GM23338 (cell line): Measurements from ENCODE around the gene SLC28A1. TPM values are rescaled to one million over a fixed set of nuclear protein-coding genes. Genes with fewer than 3 reads are reported as not detected.

ENCODE experiments used
- ATAC-seq: fragments of 200-7000 bp; cut with Tn5 transposase; 3 replicates; pipeline ENCODE4 v1.9.1; 2020
- DNase-seq: peaks from one replicate; pipeline ENCODE4 v3.0.0-alpha.2; 2015; ENCODE audit warnings: low spot score
- H2AFZ ChIP-seq: fragments of 200-600 bp; sonication (generic); 2 replicates; pipeline ENCODE4 v1.8.0; 2016; ENCODE audit warnings: antibody characterized with exemption, mild to moderate bottlenecking, moderate library complexity
- H3F3A ChIP-seq: fragments of 200-600 bp; sonication (generic); replicated peaks from 2 replicates; pipeline ENCODE4 v1.8.0; 2017; ENCODE audit warnings: antibody characterized with exemption, mixed run types, low read depth
- H3K27ac ChIP-seq: fragments of 200-600 bp; sonication (generic); 2 replicates; pipeline ENCODE4 v1.6.1; 2016; ENCODE audit warnings: low read depth
- H3K27me3 ChIP-seq: fragments of 200-600 bp; sonication (generic); 2 replicates; pipeline ENCODE4 v1.8.0; 2016; ENCODE audit warnings: mild to moderate bottlenecking, mixed run types, moderate library complexity; ENCODE audit not compliant: insufficient read depth
- H3K36me3 ChIP-seq: fragments of 200-600 bp; sonication (generic); 2 replicates; pipeline ENCODE4 v1.8.0; 2016; ENCODE audit warnings: mild to moderate bottlenecking; ENCODE audit not compliant: insufficient read depth
- H3K4me1 ChIP-seq: fragments of 200-600 bp; sonication (generic); 2 replicates; pipeline ENCODE4 v1.8.0; 2016; ENCODE audit warnings: mild to moderate bottlenecking, moderate library complexity; ENCODE audit not compliant: insufficient read depth
- H3K4me2 ChIP-seq: fragments of 200-600 bp; sonication (generic); 2 replicates; pipeline ENCODE4 v1.7.1; 2017; ENCODE audit warnings: mixed run types
- H3K4me3 ChIP-seq: fragments of 200-600 bp; sonication (generic); 2 replicates; pipeline ENCODE4 v1.6.1; 2016; ENCODE audit warnings: mixed run types
- H3K79me2 ChIP-seq: fragments of 200-600 bp; sonication (generic); replicated peaks from 2 replicates; pipeline ENCODE4 v1.8.0; 2017; ENCODE audit warnings: mild to moderate bottlenecking; ENCODE audit not compliant: insufficient read depth
- H3K9me2 ChIP-seq: fragments of 200-600 bp; sonication (generic); 2 replicates; pipeline ENCODE4 v1.8.0; 2017; ENCODE audit not compliant: insufficient read depth
- H4K20me1 ChIP-seq: fragments of 200-600 bp; sonication (generic); replicated peaks from 2 replicates; pipeline ENCODE4 v1.8.0; 2017; ENCODE audit warnings: mild to moderate bottlenecking; ENCODE audit not compliant: insufficient read depth
- H3K27ac Mint-ChIP-seq: 2 replicates; pipeline ENCODE4 v1.8.0; 2020; ENCODE audit warnings: inconsistent platforms, mild to moderate bottlenecking, moderate library complexity, mixed read lengths
- H3K27me3 Mint-ChIP-seq: 3 replicates; pipeline ENCODE4 v1.8.0; 2022; ENCODE audit warnings: low read depth, mild to moderate bottlenecking, moderate library complexity, mixed read lengths, inconsistent platforms; ENCODE audit not compliant: insufficient read depth, poor library complexity
- H3K36me3 Mint-ChIP-seq: 3 replicates; pipeline ENCODE4 v1.8.0; 2021; ENCODE audit warnings: low read depth, mild to moderate bottlenecking, inconsistent platforms, moderate library complexity, mixed read lengths
- H3K4me1 Mint-ChIP-seq: 3 replicates; pipeline ENCODE4 v1.8.0; 2020; ENCODE audit warnings: mild to moderate bottlenecking, inconsistent platforms, mixed read lengths
- H3K4me3 Mint-ChIP-seq: 3 replicates; pipeline ENCODE4 v1.8.0; 2021; ENCODE audit warnings: moderate library complexity, mild to moderate bottlenecking, inconsistent platforms, mixed read lengths
- H3K9me3 Mint-ChIP-seq: 3 replicates; pipeline ENCODE4 v1.8.0; 2020; ENCODE audit warnings: moderate library complexity, mild to moderate bottlenecking, inconsistent platforms, mixed read lengths
- CREB1 ChIP-seq: fragments of 250-450 bp; sonication (Bioruptor Pico); IDR thresholded peaks from 2 replicates; pipeline ENCODE4 v1.5.0; 2020; ENCODE audit warnings: low read depth, mild to moderate bottlenecking, moderate library complexity
- EZH2 ChIP-seq: fragments of 200-600 bp; sonication (generic); IDR thresholded peaks from one replicate; pipeline ENCODE4 v1.8.0; 2017; ENCODE audit warnings: antibody characterized with exemption, mild to moderate bottlenecking, low read depth; ENCODE audit not compliant: unreplicated experiment
- EZH2phosphoT487 ChIP-seq: fragments of 200-600 bp; sonication (generic); IDR thresholded peaks from one replicate; pipeline ENCODE4 v1.8.1; 2018; ENCODE audit warnings: antibody characterized with exemption; ENCODE audit not compliant: unreplicated experiment
- JUNB ChIP-seq: IDR thresholded peaks from one replicate; pipeline ENCODE4 v1.6.1; 2016; ENCODE audit warnings: antibody characterized with exemption; ENCODE audit not compliant: unreplicated experiment
- NANOG ChIP-seq: IDR thresholded peaks from 2 replicates; pipeline ENCODE4 v1.6.1; 2016; ENCODE audit warnings: antibody characterized with exemption, borderline replicate concordance
- POLR2AphosphoS5 ChIP-seq: IDR thresholded peaks from 2 replicates; pipeline ENCODE4 v1.6.1; 2016; ENCODE audit warnings: antibody characterized with exemption, low read depth
- STAT1 ChIP-seq: IDR thresholded peaks from one replicate; pipeline ENCODE4 v1.6.1; 2016; ENCODE audit warnings: antibody characterized with exemption; ENCODE audit not compliant: unreplicated experiment
- ZNF114 ChIP-seq: fragments of 250-450 bp; sonication (Bioruptor Pico); IDR thresholded peaks from 2 replicates; pipeline ENCODE4 v1.5.0; 2020; ENCODE audit warnings: mild to moderate bottlenecking, moderate library complexity
- ZNF331 ChIP-seq: fragments of 250-450 bp; sonication (Bioruptor Pico); IDR thresholded peaks from 2 replicates; pipeline ENCODE4 v1.5.0; 2020; ENCODE audit warnings: low read depth, mild to moderate bottlenecking, moderate library complexity
- polyA plus RNA-seq: library from polyadenylated mRNA; unstranded; fragments of >200 nt; fragmentation: Nextera tagmentation; extraction: Ambion mirVana; gene quantifications from 2 replicates; pipeline ENCODE4 v1.2.1, GENCODE V29; 2016
- total RNA-seq: library from RNA; depleted of rRNA; stranded (reverse); fragments of >200 nt; shearing (Covaris generic); gene quantifications from 2 replicates; pipeline ENCODE4 v1.2.3, GENCODE V29; 2014
- TF ChIP-seq, protein P1 (sequence below): fragments of 250-450 bp; sonication (Bioruptor Pico); IDR thresholded peaks from 2 replicates; pipeline ENCODE4 v1.5.0; 2020; ENCODE audit warnings: mild to moderate bottlenecking, moderate library complexity
- TF ChIP-seq, protein P2 (sequence below), 2 experiments: fragments of 200-600 bp in 1 of 2; sonication (generic) in 1 of 2; conservative IDR thresholded peaks; 2 replicates each; pipeline versions ENCODE4 v1.5.1 to v1.6.1; 2016 to 2017; ENCODE audit warnings: antibody characterized with exemption in 2 of 2, low read depth in 2 of 2, mild to moderate bottlenecking in 2 of 2, moderate library complexity in 1 of 2
- TF ChIP-seq, protein P3 (sequence below): IDR thresholded peaks from 2 replicates; pipeline ENCODE4 v1.6.1; 2016; ENCODE audit warnings: antibody characterized with exemption
- TF ChIP-seq, protein P4 (sequence below): IDR thresholded peaks from one replicate; pipeline ENCODE4 v1.6.1; 2018; ENCODE audit warnings: antibody characterized with exemption; ENCODE audit not compliant: unreplicated experiment

The SLC28A1 gene
- total and polyA plus RNA-seq, 2 experiments from 2014 or later: not detected

DNA sequence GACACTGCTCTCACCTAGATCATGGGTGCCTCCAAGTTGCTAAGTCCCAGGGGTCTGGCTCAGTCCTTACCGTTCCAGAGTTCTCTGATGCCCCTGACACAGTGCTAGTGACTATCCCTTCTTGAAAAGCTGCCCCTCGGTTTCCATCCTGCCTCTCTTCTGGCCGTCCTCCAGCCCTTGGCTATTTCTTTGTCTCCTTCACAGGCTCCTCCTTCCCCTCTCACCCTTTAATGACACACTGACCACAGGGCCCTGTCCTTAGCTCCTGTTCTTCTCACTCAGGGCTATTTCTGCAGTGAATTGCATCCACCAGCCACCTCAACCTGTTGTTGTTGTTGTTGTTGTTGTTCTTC is 31.1 kb downstream of the SLC28A1 start:
- no peak for ATAC-seq
- H3K4me3 ChIP-seq: no peak overlapping the region
- H3K9me2 ChIP-seq: no peaks in the 10 kb centered on the region
- Mint-ChIP-seq H3K27ac (no peak overlapping the region), H3K36me3 (no peaks in the 10 kb centered on the region), H3K4me3 (no peak overlapping the region), H3K27me3 (peaks cover 2% of the 10 kb centered on the region), H3K4me1 (peaks cover 2% of the 10 kb centered on the region), H3K9me3 (no peaks in the 10 kb centered on the region)
- no peaks in the 10 kb centered on the region for H4K20me1 ChIP-seq
- TF ChIP-seq, protein P1, sequence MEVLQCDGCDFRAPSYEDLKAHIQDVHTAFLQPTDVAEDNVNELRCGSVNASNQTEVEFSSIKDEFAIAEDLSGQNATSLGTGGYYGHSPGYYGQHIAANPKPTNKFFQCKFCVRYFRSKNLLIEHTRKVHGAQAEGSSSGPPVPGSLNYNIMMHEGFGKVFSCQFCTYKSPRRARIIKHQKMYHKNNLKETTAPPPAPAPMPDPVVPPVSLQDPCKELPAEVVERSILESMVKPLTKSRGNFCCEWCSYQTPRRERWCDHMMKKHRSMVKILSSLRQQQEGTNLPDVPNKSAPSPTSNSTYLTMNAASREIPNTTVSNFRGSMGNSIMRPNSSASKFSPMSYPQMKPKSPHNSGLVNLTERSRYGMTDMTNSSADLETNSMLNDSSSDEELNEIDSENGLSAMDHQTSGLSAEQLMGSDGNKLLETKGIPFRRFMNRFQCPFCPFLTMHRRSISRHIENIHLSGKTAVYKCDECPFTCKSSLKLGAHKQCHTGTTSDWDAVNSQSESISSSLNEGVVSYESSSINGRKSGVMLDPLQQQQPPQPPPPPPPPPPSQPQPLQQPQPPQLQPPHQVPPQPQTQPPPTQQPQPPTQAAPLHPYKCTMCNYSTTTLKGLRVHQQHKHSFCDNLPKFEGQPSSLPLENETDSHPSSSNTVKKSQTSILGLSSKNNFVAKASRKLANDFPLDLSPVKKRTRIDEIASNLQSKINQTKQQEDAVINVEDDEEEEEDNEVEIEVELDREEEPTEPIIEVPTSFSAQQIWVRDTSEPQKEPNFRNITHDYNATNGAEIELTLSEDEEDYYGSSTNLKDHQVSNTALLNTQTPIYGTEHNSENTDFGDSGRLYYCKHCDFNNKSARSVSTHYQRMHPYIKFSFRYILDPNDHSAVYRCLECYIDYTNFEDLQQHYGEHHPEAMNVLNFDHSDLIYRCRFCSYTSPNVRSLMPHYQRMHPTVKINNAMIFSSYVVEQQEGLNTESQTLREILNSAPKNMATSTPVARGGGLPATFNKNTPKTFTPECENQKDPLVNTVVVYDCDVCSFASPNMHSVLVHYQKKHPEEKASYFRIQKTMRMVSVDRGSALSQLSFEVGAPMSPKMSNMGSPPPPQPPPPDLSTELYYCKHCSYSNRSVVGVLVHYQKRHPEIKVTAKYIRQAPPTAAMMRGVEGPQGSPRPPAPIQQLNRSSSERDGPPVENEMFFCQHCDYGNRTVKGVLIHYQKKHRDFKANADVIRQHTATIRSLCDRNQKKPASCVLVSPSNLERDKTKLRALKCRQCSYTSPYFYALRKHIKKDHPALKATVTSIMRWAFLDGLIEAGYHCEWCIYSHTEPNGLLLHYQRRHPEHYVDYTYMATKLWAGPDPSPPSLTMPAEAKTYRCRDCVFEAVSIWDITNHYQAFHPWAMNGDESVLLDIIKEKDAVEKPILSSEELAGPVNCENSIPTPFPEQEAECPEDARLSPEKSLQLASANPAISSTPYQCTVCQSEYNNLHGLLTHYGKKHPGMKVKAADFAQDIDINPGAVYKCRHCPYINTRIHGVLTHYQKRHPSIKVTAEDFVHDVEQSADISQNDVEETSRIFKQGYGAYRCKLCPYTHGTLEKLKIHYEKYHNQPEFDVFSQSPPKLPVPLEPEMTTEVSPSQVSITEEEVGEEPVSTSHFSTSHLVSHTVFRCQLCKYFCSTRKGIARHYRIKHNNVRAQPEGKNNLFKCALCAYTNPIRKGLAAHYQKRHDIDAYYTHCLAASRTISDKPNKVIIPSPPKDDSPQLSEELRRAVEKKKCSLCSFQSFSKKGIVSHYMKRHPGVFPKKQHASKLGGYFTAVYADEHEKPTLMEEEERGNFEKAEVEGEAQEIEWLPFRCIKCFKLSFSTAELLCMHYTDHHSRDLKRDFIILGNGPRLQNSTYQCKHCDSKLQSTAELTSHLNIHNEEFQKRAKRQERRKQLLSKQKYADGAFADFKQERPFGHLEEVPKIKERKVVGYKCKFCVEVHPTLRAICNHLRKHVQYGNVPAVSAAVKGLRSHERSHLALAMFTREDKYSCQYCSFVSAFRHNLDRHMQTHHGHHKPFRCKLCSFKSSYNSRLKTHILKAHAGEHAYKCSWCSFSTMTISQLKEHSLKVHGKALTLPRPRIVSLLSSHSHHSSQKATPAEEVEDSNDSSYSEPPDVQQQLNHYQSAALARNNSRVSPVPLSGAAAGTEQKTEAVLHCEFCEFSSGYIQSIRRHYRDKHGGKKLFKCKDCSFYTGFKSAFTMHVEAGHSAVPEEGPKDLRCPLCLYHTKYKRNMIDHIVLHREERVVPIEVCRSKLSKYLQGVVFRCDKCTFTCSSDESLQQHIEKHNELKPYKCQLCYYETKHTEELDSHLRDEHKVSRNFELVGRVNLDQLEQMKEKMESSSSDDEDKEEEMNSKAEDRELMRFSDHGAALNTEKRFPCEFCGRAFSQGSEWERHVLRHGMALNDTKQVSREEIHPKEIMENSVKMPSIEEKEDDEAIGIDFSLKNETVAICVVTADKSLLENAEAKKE (CRISPR knock-in tag): no peak
- TF ChIP-seq ZNF114 (no peak), STAT1 (no peak), ZNF331 (CRISPR knock-in tag) (no peak), EZH2phosphoT487 (no peak), POLR2AphosphoS5 (no peak), JUNB (no peak), EZH2 (no peak), NANOG (no peak), CREB1 (CRISPR knock-in tag) (no peak)
- TF ChIP-seq, protein P2, sequence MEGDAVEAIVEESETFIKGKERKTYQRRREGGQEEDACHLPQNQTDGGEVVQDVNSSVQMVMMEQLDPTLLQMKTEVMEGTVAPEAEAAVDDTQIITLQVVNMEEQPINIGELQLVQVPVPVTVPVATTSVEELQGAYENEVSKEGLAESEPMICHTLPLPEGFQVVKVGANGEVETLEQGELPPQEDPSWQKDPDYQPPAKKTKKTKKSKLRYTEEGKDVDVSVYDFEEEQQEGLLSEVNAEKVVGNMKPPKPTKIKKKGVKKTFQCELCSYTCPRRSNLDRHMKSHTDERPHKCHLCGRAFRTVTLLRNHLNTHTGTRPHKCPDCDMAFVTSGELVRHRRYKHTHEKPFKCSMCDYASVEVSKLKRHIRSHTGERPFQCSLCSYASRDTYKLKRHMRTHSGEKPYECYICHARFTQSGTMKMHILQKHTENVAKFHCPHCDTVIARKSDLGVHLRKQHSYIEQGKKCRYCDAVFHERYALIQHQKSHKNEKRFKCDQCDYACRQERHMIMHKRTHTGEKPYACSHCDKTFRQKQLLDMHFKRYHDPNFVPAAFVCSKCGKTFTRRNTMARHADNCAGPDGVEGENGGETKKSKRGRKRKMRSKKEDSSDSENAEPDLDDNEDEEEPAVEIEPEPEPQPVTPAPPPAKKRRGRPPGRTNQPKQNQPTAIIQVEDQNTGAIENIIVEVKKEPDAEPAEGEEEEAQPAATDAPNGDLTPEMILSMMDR (conservative IDR thresholded peaks at IDR 0.05; ENCODE audit: low read depth in 2 of 2): no peak
- TF ChIP-seq, protein P3, sequence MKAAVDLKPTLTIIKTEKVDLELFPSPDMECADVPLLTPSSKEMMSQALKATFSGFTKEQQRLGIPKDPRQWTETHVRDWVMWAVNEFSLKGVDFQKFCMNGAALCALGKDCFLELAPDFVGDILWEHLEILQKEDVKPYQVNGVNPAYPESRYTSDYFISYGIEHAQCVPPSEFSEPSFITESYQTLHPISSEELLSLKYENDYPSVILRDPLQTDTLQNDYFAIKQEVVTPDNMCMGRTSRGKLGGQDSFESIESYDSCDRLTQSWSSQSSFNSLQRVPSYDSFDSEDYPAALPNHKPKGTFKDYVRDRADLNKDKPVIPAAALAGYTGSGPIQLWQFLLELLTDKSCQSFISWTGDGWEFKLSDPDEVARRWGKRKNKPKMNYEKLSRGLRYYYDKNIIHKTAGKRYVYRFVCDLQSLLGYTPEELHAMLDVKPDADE: no peak
- TF ChIP-seq, protein P4, sequence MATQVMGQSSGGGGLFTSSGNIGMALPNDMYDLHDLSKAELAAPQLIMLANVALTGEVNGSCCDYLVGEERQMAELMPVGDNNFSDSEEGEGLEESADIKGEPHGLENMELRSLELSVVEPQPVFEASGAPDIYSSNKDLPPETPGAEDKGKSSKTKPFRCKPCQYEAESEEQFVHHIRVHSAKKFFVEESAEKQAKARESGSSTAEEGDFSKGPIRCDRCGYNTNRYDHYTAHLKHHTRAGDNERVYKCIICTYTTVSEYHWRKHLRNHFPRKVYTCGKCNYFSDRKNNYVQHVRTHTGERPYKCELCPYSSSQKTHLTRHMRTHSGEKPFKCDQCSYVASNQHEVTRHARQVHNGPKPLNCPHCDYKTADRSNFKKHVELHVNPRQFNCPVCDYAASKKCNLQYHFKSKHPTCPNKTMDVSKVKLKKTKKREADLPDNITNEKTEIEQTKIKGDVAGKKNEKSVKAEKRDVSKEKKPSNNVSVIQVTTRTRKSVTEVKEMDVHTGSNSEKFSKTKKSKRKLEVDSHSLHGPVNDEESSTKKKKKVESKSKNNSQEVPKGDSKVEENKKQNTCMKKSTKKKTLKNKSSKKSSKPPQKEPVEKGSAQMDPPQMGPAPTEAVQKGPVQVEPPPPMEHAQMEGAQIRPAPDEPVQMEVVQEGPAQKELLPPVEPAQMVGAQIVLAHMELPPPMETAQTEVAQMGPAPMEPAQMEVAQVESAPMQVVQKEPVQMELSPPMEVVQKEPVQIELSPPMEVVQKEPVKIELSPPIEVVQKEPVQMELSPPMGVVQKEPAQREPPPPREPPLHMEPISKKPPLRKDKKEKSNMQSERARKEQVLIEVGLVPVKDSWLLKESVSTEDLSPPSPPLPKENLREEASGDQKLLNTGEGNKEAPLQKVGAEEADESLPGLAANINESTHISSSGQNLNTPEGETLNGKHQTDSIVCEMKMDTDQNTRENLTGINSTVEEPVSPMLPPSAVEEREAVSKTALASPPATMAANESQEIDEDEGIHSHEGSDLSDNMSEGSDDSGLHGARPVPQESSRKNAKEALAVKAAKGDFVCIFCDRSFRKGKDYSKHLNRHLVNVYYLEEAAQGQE: no peak
- no peaks in the 10 kb centered on the region for H3K36me3 ChIP-seq
- H2AFZ ChIP-seq: peak overlapping the region; percentile 52; the same call in 1 of the 2 replicates
- H3F3A ChIP-seq: no peaks in the 10 kb centered on the region
- H3K4me1 ChIP-seq: no peaks in the 10 kb centered on the region
- no peak for DNase-seq
- H3K27ac ChIP-seq: no peak overlapping the region
- no peaks in the 10 kb centered on the region for H3K79me2 ChIP-seq
- no peak overlapping the region for H3K4me2 ChIP-seq
- no peaks in the 10 kb centered on the region for H3K27me3 ChIP-seq
